Measurements from ENCODE around the gene LGALS16. TPM values are rescaled to one million over a fixed set of nuclear protein-coding genes. Genes with fewer than 3 reads are reported as not detected.
"Not testable (repeated sequence)": the region's sequence is repeated elsewhere in the genome, so short reads cannot be mapped to it uniquely, and the experiment has no call there.

LGALS16 gene, protein sequence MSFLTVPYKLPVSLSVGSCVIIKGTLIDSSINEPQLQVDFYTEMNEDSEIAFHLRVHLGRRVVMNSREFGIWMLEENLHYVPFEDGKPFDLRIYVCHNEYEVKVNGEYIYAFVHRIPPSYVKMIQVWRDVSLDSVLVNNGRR
- total RNA-seq, result not detected in 2 replicates

GRCh38 chr19:39655613-39656012 lies at the start of gene LGALS16:
Gene LGALS16, plus strand, starts transcription at chr19:39655913. Its CDS starts 49 bp downstream, at chr19:39655962.
- H3K4me3 ChIP-seq (ENCODE audit: low read depth, low read length), result no peak within 1 kb of the TSS
- TF ChIP-seq CTCF (IDR thresholded peaks at IDR 0.05; ENCODE audit: insufficient read depth, low read depth, low read length), result no peak

GRCh38 chr19:39607021-39607420 lies 48.7 kb upstream of the LGALS16 start:
- no peak overlapping the region for H3K4me3 ChIP-seq (ENCODE audit: low read depth, low read length)
- TF ChIP-seq CTCF (IDR thresholded peaks at IDR 0.05; ENCODE audit: insufficient read depth, low read depth, low read length), result no peak

More at GRCh38 chr19:39655613-39656012, at the start of gene LGALS16:
- no peak for DNase-seq (ENCODE audit: low read depth)

GRCh38 chr19:39607561-39607960 lies 48.2 kb upstream of the LGALS16 start:
- H3K4me3 ChIP-seq (ENCODE audit: low read depth, low read length), result no peak overlapping the region
- no peak for TF ChIP-seq CTCF (IDR thresholded peaks at IDR 0.05; ENCODE audit: insufficient read depth, low read depth, low read length)
- DNase-seq (ENCODE audit: low read depth), result no peak

More at GRCh38 chr19:39607021-39607420, 48.7 kb upstream of the LGALS16 start:
- DNase-seq (ENCODE audit: low read depth), result no peak

- DNase-seq (ENCODE audit: low read depth), result no peak
- H3K4me3 ChIP-seq (ENCODE audit: low read depth, low read length), result no peak overlapping the region
- no peak for TF ChIP-seq CTCF (IDR thresholded peaks at IDR 0.05; ENCODE audit: insufficient read depth, low read depth, low read length)
Measured at GRCh38 chr19:39613597-39613996, 42.1 kb upstream of the LGALS16 start.

DNA sequence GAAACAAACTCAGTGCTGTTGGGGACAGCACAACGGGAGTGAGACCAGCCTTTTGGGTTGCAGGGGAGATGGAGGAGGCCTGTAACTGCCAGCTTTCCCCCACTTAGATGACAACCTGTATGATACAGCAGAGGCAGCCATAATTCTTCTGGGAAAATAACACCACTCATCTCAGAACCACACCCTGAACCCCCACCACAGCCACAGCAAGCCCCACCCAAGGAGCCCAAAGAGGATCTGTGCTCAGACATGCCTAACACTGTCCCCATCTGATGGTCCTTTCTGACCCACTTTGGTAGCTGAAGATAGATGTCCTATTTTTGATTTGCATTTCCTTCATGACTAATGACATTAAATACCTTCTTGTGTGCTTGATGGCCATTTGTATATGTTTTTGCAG lies 38.0 kb upstream of the LGALS16 start:
- no peak for DNase-seq (ENCODE audit: low read depth)
- H3K4me3 ChIP-seq (ENCODE audit: low read depth, low read length), result no peak overlapping the region
- TF ChIP-seq CTCF (IDR thresholded peaks at IDR 0.05; ENCODE audit: insufficient read depth, low read depth, low read length), result no peak

DNA sequence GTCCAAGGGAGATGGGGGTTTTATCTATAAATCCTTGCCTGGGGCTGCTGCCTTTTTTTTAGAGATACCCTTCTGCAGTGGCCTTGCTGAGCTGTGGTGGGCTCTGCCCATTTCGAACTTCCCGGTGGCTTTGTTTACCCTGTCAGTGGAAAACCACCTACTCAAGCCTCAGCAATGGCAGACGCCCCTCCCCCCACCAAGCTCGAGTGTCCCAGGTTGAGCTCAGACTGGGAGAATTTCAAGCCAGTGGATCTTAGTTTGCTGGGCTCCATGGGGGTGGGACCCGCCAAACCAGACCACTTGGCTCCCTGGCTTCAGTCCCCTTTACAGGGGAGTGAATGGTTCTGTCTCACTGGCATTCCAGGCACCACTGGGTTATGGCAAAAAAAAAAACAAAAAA lies 31.8 kb upstream of the LGALS16 start:
- TF ChIP-seq CTCF (IDR thresholded peaks at IDR 0.05; ENCODE audit: insufficient read depth, low read depth, low read length), result no peak
- no peak overlapping the region for H3K4me3 ChIP-seq (ENCODE audit: low read depth, low read length)
- DNase-seq (ENCODE audit: low read depth), result no peak

DNA sequence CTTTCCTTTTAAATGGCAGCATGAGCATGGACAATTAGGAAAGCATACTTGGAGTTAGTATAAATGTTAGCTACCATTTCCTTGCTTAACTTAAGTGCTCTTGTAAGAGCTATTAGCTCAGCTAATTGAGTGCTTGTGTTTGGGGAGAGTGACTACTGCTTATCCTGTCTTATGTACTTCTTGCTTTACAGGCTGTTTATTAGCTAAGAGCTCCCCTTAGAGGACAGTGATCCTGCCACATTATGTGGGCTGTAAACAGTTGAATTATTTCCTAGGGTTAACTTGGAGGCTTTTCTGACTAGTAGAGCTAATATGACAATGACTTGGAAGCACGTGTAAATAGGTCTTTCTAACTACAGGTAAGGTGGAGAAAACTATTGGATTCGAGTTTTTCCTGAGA lies 28.1 kb upstream of the LGALS16 start:
- H3K4me3 ChIP-seq (ENCODE audit: low read depth, low read length); DNase-seq (ENCODE audit: low read depth): not testable (repeated sequence)

All from fibroblast of villous mesenchyme (primary cell).